ENCODE measurements around the gene GPSM3. TPM values are rescaled to one million over a fixed set of nuclear protein-coding genes. Genes with fewer than 3 reads are reported as not detected.
"Not testable (repeated sequence)": the region's sequence is repeated elsewhere in the genome, so short reads cannot be mapped to it uniquely, and the experiment has no call there.

GPSM3 gene
- total and polyA plus RNA-seq, 2 of the 13 experiments (the other 11 are each of a cell fraction or from before 2014, with no cell fraction given): 0.18 to 6.2 TPM

DNA sequence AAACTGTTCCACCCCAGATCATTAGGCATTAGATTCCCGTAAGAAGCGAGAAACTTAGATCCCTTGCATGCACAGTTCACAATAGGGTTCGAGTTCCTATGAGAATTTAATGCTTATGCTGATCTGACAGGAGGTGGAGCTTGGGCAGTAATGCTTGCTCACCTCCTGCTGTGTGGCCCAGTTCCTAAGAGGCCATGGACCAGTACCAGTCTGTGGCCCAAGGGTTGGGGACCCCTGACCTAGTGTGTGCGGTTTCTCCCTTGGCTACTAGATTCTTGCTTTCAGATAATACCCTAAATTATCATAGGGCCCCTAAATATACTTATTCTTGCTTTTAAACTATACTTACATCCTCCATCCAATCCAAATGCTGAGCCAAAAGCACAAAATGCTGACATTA lies 1.9 kb upstream of the GPSM3 start (continued):
- TF ChIP-seq, protein P1, sequence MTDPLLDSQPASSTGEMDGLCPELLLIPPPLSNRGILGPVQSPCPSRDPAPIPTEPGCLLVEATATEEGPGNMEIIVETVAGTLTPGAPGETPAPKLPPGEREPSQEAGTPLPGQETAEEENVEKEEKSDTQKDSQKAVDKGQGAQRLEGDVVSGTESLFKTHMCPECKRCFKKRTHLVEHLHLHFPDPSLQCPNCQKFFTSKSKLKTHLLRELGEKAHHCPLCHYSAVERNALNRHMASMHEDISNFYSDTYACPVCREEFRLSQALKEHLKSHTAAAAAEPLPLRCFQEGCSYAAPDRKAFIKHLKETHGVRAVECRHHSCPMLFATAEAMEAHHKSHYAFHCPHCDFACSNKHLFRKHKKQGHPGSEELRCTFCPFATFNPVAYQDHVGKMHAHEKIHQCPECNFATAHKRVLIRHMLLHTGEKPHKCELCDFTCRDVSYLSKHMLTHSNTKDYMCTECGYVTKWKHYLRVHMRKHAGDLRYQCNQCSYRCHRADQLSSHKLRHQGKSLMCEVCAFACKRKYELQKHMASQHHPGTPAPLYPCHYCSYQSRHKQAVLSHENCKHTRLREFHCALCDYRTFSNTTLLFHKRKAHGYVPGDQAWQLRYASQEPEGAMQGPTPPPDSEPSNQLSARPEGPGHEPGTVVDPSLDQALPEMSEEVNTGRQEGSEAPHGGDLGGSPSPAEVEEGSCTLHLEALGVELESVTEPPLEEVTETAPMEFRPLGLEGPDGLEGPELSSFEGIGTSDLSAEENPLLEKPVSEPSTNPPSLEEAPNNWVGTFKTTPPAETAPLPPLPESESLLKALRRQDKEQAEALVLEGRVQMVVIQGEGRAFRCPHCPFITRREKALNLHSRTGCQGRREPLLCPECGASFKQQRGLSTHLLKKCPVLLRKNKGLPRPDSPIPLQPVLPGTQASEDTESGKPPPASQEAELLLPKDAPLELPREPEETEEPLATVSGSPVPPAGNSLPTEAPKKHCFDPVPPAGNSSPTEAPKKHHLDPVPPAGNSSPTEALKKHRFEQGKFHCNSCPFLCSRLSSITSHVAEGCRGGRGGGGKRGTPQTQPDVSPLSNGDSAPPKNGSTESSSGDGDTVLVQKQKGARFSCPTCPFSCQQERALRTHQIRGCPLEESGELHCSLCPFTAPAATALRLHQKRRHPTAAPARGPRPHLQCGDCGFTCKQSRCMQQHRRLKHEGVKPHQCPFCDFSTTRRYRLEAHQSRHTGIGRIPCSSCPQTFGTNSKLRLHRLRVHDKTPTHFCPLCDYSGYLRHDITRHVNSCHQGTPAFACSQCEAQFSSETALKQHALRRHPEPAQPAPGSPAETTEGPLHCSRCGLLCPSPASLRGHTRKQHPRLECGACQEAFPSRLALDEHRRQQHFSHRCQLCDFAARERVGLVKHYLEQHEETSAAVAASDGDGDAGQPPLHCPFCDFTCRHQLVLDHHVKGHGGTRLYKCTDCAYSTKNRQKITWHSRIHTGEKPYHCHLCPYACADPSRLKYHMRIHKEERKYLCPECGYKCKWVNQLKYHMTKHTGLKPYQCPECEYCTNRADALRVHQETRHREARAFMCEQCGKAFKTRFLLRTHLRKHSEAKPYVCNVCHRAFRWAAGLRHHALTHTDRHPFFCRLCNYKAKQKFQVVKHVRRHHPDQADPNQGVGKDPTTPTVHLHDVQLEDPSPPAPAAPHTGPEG (CRISPR knock-in tag; IDR thresholded peaks at IDR 0.05): no peak
- TF ChIP-seq KDM1A (CRISPR knock-in tag; IDR thresholded peaks at IDR 0.05): no peak

DNA sequence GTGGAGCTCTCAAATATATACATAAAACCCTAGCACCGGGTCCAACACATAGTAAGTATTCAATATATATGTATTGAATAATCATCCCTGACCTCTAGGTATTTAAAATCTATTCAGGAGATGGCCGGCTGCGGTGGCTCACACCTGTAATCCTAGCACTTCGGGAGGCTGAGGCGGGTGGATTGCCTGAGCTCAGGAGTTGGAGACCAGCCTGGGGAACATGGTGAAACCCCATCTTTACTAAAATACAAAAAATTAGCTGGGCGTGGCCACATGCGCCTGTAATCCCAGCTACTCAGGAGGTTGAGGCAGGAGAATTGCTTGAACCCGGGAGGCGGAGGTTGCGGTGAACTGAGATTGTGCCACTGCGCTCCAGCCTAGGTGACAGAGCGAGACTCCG lies 653 bp upstream of the GPSM3 start:
- ATAC-seq; H4K20me1 ChIP-seq (ENCODE audit: insufficient read depth, low read length); H3K9me3 ChIP-seq (ENCODE audit: low read length); H3K27me3 ChIP-seq (ENCODE audit: control insufficient read depth in 1 of 2, insufficient read depth in 2 of 2, low read length in 2 of 2); H3K36me3 ChIP-seq (replicated peaks in 1 of 2; ENCODE audit: control insufficient read depth in 1 of 2, insufficient read depth in 2 of 2, low read length in 2 of 2); FAIRE-seq; DNase-seq (ENCODE audit: low spot score); H2AFZ ChIP-seq (ENCODE audit: low read length); H3K27ac ChIP-seq (ENCODE audit: extremely low read length, insufficient read depth, low read length); BruUV-seq (replicated peaks); CTCF ChIA-PET (ENCODE audit: low intra/inter-chr PET ratio, low total read pairs); H3K9ac ChIP-seq (ENCODE audit: insufficient read depth, low read depth, low read length); intact Hi-C loops (cut with micrococcal nuclease; ENCODE audit: unreplicated experiment): not testable (repeated sequence)
- H3K79me2 ChIP-seq (ENCODE audit: insufficient read depth, low read length): peaks cover 15% of the 10 kb centered on the region
- peak overlapping the region in 1 of 3 experiments; percentile 42; a peak in 1 of 6 replicates for H3K4me3 ChIP-seq (replicated peaks in 1 of 3; ENCODE audit: insufficient read depth in 1 of 3, low read depth in 2 of 3, low read length in 3 of 3)
- 79% methylated on average over 13 of the region's 13 CpGs for WGBS (ENCODE audit: low lambda C conversion rate)
- H3K4me1 ChIP-seq (ENCODE audit: insufficient read depth, low read length): peaks cover 66% of the 10 kb centered on the region
- peak overlapping the region; percentile 33 for H3K4me2 ChIP-seq (ENCODE audit: low read depth, low read length)
- POLR2A ChIA-PET: interaction anchor here (1.2 to 1.3 kb wide), 3 partner anchors 10 to 779 kb away, joined by 6 to 8 read pairs (median 7); partner anchors contain the start of gene AGPAT1
- in situ Hi-C loops (cut with HindIII; ENCODE audit: extremely low pct_ligation_motif_present, low pct_unique_long_range_greater_than_20kb): loop anchor here (5.0 kb wide), 1 partner anchor 779 kb away; no protein-coding TSS in a partner anchor
